ENCODE measurements around the gene PPM1D.
"Not testable (repeated sequence)": the region's sequence is repeated elsewhere in the genome, so short reads cannot be mapped to it uniquely, and the experiment has no call there.

Gene PPM1D

DNA sequence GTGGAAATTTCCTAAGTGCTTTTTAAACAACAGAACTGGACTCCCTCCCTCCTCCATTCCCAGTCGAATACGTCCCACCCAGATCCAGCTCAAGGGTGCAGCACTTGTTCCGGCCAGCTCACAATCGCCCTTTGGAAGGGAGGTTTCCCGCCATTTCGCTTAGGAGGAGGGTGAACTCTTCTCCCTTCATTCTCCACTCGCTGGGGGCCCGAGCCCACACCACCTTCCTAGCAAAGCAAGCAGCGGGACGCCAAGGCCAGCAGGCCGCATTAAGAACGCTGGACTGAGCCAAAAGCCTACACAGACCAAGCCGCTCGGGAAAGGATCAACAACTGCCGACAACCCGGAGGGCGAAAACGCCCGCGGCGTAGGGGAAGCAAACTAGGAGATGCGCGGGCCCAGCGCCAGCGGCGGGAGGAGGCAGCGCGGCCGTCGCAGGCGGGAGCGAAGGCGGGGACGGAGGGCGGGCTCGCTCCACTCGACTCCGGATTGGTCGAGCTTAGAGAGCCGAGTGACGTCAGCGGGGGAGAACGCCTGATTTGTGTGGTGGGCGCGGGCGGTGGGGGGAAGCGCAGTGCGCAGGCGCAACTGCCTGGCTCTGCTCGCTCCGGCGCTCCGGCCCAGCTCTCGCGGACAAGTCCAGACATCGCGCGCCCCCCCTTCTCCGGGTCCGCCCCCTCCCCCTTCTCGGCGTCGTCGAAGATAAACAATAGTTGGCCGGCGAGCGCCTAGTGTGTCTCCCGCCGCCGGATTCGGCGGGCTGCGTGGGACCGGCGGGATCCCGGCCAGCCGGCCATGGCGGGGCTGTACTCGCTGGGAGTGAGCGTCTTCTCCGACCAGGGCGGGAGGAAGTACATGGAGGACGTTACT lies at the start of gene PPM1D:
Gene PPM1D, plus strand, starts transcription at position 574 of the 870 bp plus-strand sequence. Its CDS starts 222 bp downstream, at position 796.
- Histone ChIP-seq H3K36me3 (ENCODE audit: control insufficient read depth, insufficient read depth, low read length) (no peaks in the 10 kb centered on the region), H3K9ac (ENCODE audit: low read depth, low read length) (peak within 1 kb of the TSS; percentile 99), H3K9me3 (ENCODE audit: control insufficient read depth, insufficient read depth, low read length) (no peaks in the 10 kb centered on the region), H3K27ac (ENCODE audit: low read depth, low read length) (peak within 1 kb of the TSS; percentile 100), H3K4me3 (ENCODE audit: low read depth, low read length) (peak within 1 kb of the TSS; percentile 98), H3K4me1 (ENCODE audit: control insufficient read depth, insufficient read depth, low read length) (0 out of 2 replicates have a peak, but pooled peaks cover 3% of the 10 kb centered on the region), H3K27me3 (ENCODE audit: control insufficient read depth, insufficient read depth, low read length) (no peaks in the 10 kb centered on the region)

GRCh38 chr17:60552255-60552654 lies 47.7 kb upstream of the PPM1D start:
- H3K9me3 ChIP-seq (ENCODE audit: control insufficient read depth, insufficient read depth, low read length): peaks cover 12% of the 10 kb centered on the region
- H3K4me1 ChIP-seq (ENCODE audit: control insufficient read depth, insufficient read depth, low read length); H3K4me3 ChIP-seq (ENCODE audit: low read depth, low read length); H3K27ac ChIP-seq (ENCODE audit: low read depth, low read length); H3K36me3 ChIP-seq (ENCODE audit: control insufficient read depth, insufficient read depth, low read length); H3K9ac ChIP-seq (ENCODE audit: low read depth, low read length); H3K27me3 ChIP-seq (ENCODE audit: control insufficient read depth, insufficient read depth, low read length): not testable (repeated sequence)

- Histone ChIP-seq H3K9me3 (ENCODE audit: control insufficient read depth, insufficient read depth, low read length) (peaks cover 25% of the 10 kb centered on the region), H3K27me3 (ENCODE audit: control insufficient read depth, insufficient read depth, low read length) (no peaks in the 10 kb centered on the region), H3K4me1 (ENCODE audit: control insufficient read depth, insufficient read depth, low read length) (no peaks in the 10 kb centered on the region), H3K4me3 (ENCODE audit: low read depth, low read length) (no peak overlapping the region), H3K9ac (ENCODE audit: low read depth, low read length) (no peak overlapping the region), H3K27ac (ENCODE audit: low read depth, low read length) (no peak overlapping the region), H3K36me3 (ENCODE audit: control insufficient read depth, insufficient read depth, low read length) (no peaks in the 10 kb centered on the region)
These were observed 45.6 kb upstream of the PPM1D start for GRCh38 chr17:60554377-60554788.

DNA sequence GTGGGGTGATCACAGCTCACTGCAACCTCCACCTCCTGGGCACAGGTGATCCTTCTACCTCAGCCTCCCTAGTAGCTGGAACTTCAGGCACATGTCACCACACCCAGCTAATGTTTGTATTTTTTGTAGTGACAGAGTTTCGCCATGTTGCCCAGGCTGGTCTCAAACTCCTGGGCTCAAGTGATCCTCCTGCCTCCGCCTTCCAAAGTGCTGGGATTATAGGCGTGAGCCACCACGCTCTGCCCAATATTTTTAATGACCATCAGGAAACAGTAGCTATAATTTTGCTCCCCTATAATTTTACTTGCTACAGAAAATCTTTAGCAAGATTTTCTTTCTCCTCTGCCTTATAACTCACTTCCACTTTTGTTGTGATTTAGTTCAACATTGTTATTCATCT lies 44.2 kb upstream of the PPM1D start:
- Histone ChIP-seq H3K27me3 (ENCODE audit: control insufficient read depth, insufficient read depth, low read length) (no peaks in the 10 kb centered on the region), H3K4me1 (ENCODE audit: control insufficient read depth, insufficient read depth, low read length) (no peaks in the 10 kb centered on the region), H3K9ac (ENCODE audit: low read depth, low read length) (no peak overlapping the region), H3K9me3 (ENCODE audit: control insufficient read depth, insufficient read depth, low read length) (peaks cover 25% of the 10 kb centered on the region), H3K27ac (ENCODE audit: low read depth, low read length) (no peak overlapping the region), H3K36me3 (ENCODE audit: control insufficient read depth, insufficient read depth, low read length) (no peaks in the 10 kb centered on the region), H3K4me3 (ENCODE audit: low read depth, low read length) (no peak overlapping the region)

- Histone ChIP-seq H3K36me3 (ENCODE audit: control insufficient read depth, insufficient read depth, low read length) (no peaks in the 10 kb centered on the region), H3K27ac (ENCODE audit: low read depth, low read length) (no peak overlapping the region), H3K9me3 (ENCODE audit: control insufficient read depth, insufficient read depth, low read length) (peaks cover 25% of the 10 kb centered on the region)
These were observed 42.2 kb upstream of the PPM1D start for GRCh38 chr17:60557805-60558204.

GRCh38 chr17:60559659-60559994 lies 40.4 kb upstream of the PPM1D start:
- H3K27ac ChIP-seq (ENCODE audit: low read depth, low read length): no peak overlapping the region

More at GRCh38 chr17:60557805-60558204, 42.2 kb upstream of the PPM1D start:
- no peak overlapping the region for H3K4me3 ChIP-seq (ENCODE audit: low read depth, low read length)
- no peak overlapping the region for H3K9ac ChIP-seq (ENCODE audit: low read depth, low read length)
- H3K4me1 ChIP-seq (ENCODE audit: control insufficient read depth, insufficient read depth, low read length): no peaks in the 10 kb centered on the region
- H3K27me3 ChIP-seq (ENCODE audit: control insufficient read depth, insufficient read depth, low read length): no peaks in the 10 kb centered on the region

GRCh38 chr17:60559995-60560859 lies 39.8 kb upstream of the PPM1D start:
- Histone ChIP-seq H3K27me3 (ENCODE audit: control insufficient read depth, insufficient read depth, low read length) (no peaks in the 10 kb centered on the region), H3K4me3 (ENCODE audit: low read depth, low read length) (no peak overlapping the region), H3K27ac (ENCODE audit: low read depth, low read length) (no peak overlapping the region), H3K9me3 (ENCODE audit: control insufficient read depth, insufficient read depth, low read length) (peaks cover 18% of the 10 kb centered on the region), H3K36me3 (ENCODE audit: control insufficient read depth, insufficient read depth, low read length) (no peaks in the 10 kb centered on the region), H3K4me1 (ENCODE audit: control insufficient read depth, insufficient read depth, low read length) (no peaks in the 10 kb centered on the region), H3K9ac (ENCODE audit: low read depth, low read length) (no peak overlapping the region)

More at GRCh38 chr17:60559659-60559994, 40.4 kb upstream of the PPM1D start:
- peaks cover 18% of the 10 kb centered on the region for H3K9me3 ChIP-seq (ENCODE audit: control insufficient read depth, insufficient read depth, low read length)
- no peak overlapping the region for H3K4me3 ChIP-seq (ENCODE audit: low read depth, low read length)
- no peaks in the 10 kb centered on the region for H3K27me3 ChIP-seq (ENCODE audit: control insufficient read depth, insufficient read depth, low read length)
- H3K9ac ChIP-seq (ENCODE audit: low read depth, low read length): no peak overlapping the region
- H3K36me3 ChIP-seq (ENCODE audit: control insufficient read depth, insufficient read depth, low read length): no peaks in the 10 kb centered on the region
- no peaks in the 10 kb centered on the region for H3K4me1 ChIP-seq (ENCODE audit: control insufficient read depth, insufficient read depth, low read length)

DNA sequence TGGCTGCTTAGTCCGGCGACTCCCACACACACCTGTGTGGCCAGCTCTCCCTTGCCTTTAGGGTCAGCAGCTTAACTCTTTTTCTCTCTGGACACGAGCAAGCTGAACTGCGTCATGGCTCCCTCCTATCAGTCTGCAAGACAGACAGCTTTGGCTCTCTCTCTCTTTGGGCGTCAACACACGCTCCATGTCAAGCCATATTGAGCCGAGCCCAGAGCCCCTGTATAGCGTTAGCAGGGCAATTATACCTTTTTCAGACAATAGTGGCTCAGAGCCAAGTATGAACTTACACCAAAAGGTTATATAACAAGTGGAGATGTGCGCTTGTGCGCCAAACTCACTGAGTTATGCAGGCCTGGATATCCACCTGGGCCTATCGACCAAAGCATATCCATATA lies 39.1 kb upstream of the PPM1D start:
- no peak overlapping the region for H3K4me3 ChIP-seq (ENCODE audit: low read depth, low read length)
- peaks cover 18% of the 10 kb centered on the region for H3K9me3 ChIP-seq (ENCODE audit: control insufficient read depth, insufficient read depth, low read length)
- no peaks in the 10 kb centered on the region for H3K27me3 ChIP-seq (ENCODE audit: control insufficient read depth, insufficient read depth, low read length)
- no peak overlapping the region for H3K9ac ChIP-seq (ENCODE audit: low read depth, low read length)
- no peak overlapping the region for H3K27ac ChIP-seq (ENCODE audit: low read depth, low read length)
- H3K36me3 ChIP-seq (ENCODE audit: control insufficient read depth, insufficient read depth, low read length): no peaks in the 10 kb centered on the region
- no peaks in the 10 kb centered on the region for H3K4me1 ChIP-seq (ENCODE audit: control insufficient read depth, insufficient read depth, low read length)

DNA sequence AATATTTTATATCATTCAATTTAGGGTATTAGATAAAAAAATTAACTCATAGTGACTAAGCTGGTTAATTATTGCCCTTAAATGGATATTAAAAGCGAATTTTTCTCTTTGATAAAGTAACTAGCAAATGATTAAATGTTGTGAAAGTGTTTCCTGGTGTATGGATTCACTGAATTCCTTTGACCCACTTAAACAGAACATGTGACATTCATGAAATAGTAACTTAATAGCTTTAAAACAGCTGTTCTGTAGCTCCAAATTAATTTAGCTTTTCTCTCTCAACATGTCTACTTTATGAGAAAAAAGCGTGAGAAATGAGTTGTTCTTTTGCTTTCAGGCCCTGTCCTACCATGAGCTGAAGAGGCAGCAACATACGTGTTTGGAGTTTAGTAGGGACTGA lies 37.6 kb upstream of the PPM1D start:
- Histone ChIP-seq H3K27ac (ENCODE audit: low read depth, low read length) (no peak overlapping the region), H3K36me3 (ENCODE audit: control insufficient read depth, insufficient read depth, low read length) (no peaks in the 10 kb centered on the region), H3K9ac (ENCODE audit: low read depth, low read length) (no peak overlapping the region), H3K4me1 (ENCODE audit: control insufficient read depth, insufficient read depth, low read length) (no peaks in the 10 kb centered on the region), H3K4me3 (ENCODE audit: low read depth, low read length) (no peak overlapping the region), H3K27me3 (ENCODE audit: control insufficient read depth, insufficient read depth, low read length) (no peaks in the 10 kb centered on the region), H3K9me3 (ENCODE audit: control insufficient read depth, insufficient read depth, low read length) (peaks cover 11% of the 10 kb centered on the region)

- Histone ChIP-seq H3K9ac (ENCODE audit: low read depth, low read length) (no peak overlapping the region), H3K9me3 (ENCODE audit: control insufficient read depth, insufficient read depth, low read length) (no peaks in the 10 kb centered on the region), H3K27me3 (ENCODE audit: control insufficient read depth, insufficient read depth, low read length) (no peaks in the 10 kb centered on the region), H3K27ac (ENCODE audit: low read depth, low read length) (no peak overlapping the region), H3K4me1 (ENCODE audit: control insufficient read depth, insufficient read depth, low read length) (no peaks in the 10 kb centered on the region), H3K36me3 (ENCODE audit: control insufficient read depth, insufficient read depth, low read length) (no peaks in the 10 kb centered on the region), H3K4me3 (ENCODE audit: low read depth, low read length) (no peak overlapping the region)
These were observed 36.2 kb upstream of the PPM1D start for GRCh38 chr17:60563743-60564142.

DNA sequence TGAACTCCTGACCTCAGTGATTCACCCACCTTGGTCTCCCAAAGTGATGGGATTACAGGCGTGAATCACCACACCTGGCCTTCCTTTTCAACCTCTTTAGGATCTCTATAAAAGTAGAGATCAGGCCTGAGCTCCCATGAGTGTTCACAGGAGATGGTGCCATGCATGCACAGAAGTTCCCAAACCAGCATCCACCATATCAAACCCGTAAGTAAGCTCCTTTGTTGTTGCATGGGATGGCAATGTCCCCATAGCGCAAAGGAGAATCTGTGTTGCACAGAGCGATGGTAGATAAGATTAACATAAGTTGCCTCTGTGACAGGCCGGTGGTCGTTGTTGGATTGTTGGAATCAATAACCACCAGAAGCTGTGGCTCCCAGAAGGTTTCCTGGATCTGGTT lies 34.8 kb upstream of the PPM1D start:
- H3K4me1 ChIP-seq (ENCODE audit: control insufficient read depth, insufficient read depth, low read length): no peaks in the 10 kb centered on the region
- H3K36me3 ChIP-seq (ENCODE audit: control insufficient read depth, insufficient read depth, low read length): no peaks in the 10 kb centered on the region
- no peak overlapping the region for H3K4me3 ChIP-seq (ENCODE audit: low read depth, low read length)
- H3K27ac ChIP-seq (ENCODE audit: low read depth, low read length): no peak overlapping the region
- no peaks in the 10 kb centered on the region for H3K27me3 ChIP-seq (ENCODE audit: control insufficient read depth, insufficient read depth, low read length)
- no peak overlapping the region for H3K9ac ChIP-seq (ENCODE audit: low read depth, low read length)
- no peaks in the 10 kb centered on the region for H3K9me3 ChIP-seq (ENCODE audit: control insufficient read depth, insufficient read depth, low read length)
